A549 (cell line): ENCODE results near the gene SAXO2. TPM values are rescaled to one million over a fixed set of nuclear protein-coding genes. Genes with fewer than 3 reads are reported as not detected.

Experiments used
- ATAC-seq, 2 experiments: fragments of 200-7000 bp in 1 of 2; fragments of >200 bp in 1 of 2; cut with Nextera tagmentation in 1 of 2; cut with Tn5 transposase in 1 of 2; 3 replicates each; pipeline versions ENCODE4 v1.8.0 to v1.9.1; 2018 to 2020; ENCODE audit warnings: mild to moderate bottlenecking in 1 of 2, moderate library complexity in 1 of 2
- CTCF ChIA-PET: fragments of 300-600 bp; sonication (Branson Sonifier 250); formaldehyde crosslinking; extraction: SDS; loops from one replicate; lab custom pipeline; 2021; ENCODE audit warnings: antibody characterized with exemption, inconsistent platforms; lab: Yijun Ruan, JAX
- POLR2A ChIA-PET: fragments of 350-600 bp; formaldehyde crosslinking; extraction: SDS; loops from one replicate; lab custom pipeline; 2021; ENCODE audit warnings: antibody characterized with exemption, inconsistent platforms; lab: Yijun Ruan, JAX
- DNase-seq, 2 experiments: peaks; one replicate each; pipeline versions ENCODE4 v3.0.0 to v3.0.0-alpha.2; 2011 to 2016; ENCODE audit warnings: low read depth in 1 of 2, low spot score in 1 of 2
- FAIRE-seq: peaks from 2 replicates; lab custom pipeline; 2011; peaks lifted over from hg19 to GRCh38; lab: Jason Lieb, UNC
- H3K27ac ChIP-seq, 2 experiments: fragments of >200 bp; sonication (Bioruptor Twin); formaldehyde crosslinking; 3 replicates each; pipeline ENCODE4 v1.5.1; 2016 to 2017
- H3K4me1 ChIP-seq: fragments of >200 bp; sonication (Bioruptor Twin); formaldehyde crosslinking; 3 replicates; pipeline ENCODE4 v1.6.1; 2016
- H3K4me2 ChIP-seq: fragments of >200 bp; sonication (Bioruptor Twin); formaldehyde crosslinking; 3 replicates; pipeline ENCODE4 v1.6.1; 2016
- H3K4me3 ChIP-seq: fragments of >200 bp; sonication (Bioruptor Twin); formaldehyde crosslinking; 3 replicates; pipeline ENCODE4 v1.5.1; 2016
- H3K9me3 ChIP-seq: fragments of >200 bp; sonication (Bioruptor Twin); formaldehyde crosslinking; 3 replicates; pipeline ENCODE4 v1.6.1; 2016
- CBX8 ChIP-seq: fragments of 200-600 bp; sonication (generic); IDR thresholded peaks from 2 replicates; pipeline ENCODE4 v1.6.1; 2016
- CEBPB ChIP-seq, 2 experiments: fragments of >200 bp in 1 of 2; sonication (Bioruptor Twin) in 1 of 2; formaldehyde crosslinking in 1 of 2; IDR thresholded peaks; 2 replicates each; pipeline ENCODE4 v1.6.1; 2012 to 2016
- CHD2 ChIP-seq: fragments of 150-350 bp; IDR thresholded peaks from 2 replicates; pipeline ENCODE4 v1.6.1; 2014; ENCODE audit warnings: low read length; ENCODE audit not compliant: partially characterized antibody
- CHD4 ChIP-seq: fragments of 200-600 bp; sonication (generic); IDR thresholded peaks from 2 replicates; pipeline ENCODE4 v1.6.1; 2016; ENCODE audit warnings: antibody characterized with exemption, mild to moderate bottlenecking, borderline replicate concordance
- E2F6 ChIP-seq: IDR thresholded peaks from 2 replicates; pipeline ENCODE4 v1.6.1; 2012; ENCODE audit warnings: low read depth, borderline replicate concordance
- EHF ChIP-seq: fragments of 250-450 bp; sonication (Bioruptor Pico); IDR thresholded peaks from 2 replicates; pipeline ENCODE4 v1.5.0; 2020; ENCODE audit warnings: mild to moderate bottlenecking
- ESRRA ChIP-seq: fragments of 150-350 bp; IDR thresholded peaks from 2 replicates; pipeline ENCODE4 v1.6.1; 2014; ENCODE audit warnings: mild to moderate bottlenecking, low read length, borderline replicate concordance
- HDAC2 ChIP-seq: fragments of 200-600 bp; sonication (generic); IDR thresholded peaks from 2 replicates; pipeline ENCODE4 v1.6.1; 2016
- HMGXB4 ChIP-seq: fragments of 250-450 bp; sonication (Bioruptor Pico); IDR thresholded peaks from 2 replicates; pipeline ENCODE4 v1.5.0; 2021; ENCODE audit warnings: mild to moderate bottlenecking, moderate library complexity, borderline replicate concordance
- HOXB13 ChIP-seq: fragments of 250-450 bp; sonication (Bioruptor Pico); IDR thresholded peaks from 2 replicates; pipeline ENCODE4 v1.5.0; 2020; ENCODE audit warnings: low read depth, mild to moderate bottlenecking, moderate library complexity
- HOXB5 ChIP-seq: fragments of 250-450 bp; sonication (Bioruptor Pico); IDR thresholded peaks from 2 replicates; pipeline ENCODE4 v1.5.0; 2020; ENCODE audit warnings: mild to moderate bottlenecking, moderate library complexity
- MAZ ChIP-seq: fragments of 150-350 bp; IDR thresholded peaks from 2 replicates; pipeline ENCODE4 v1.6.1; 2014; ENCODE audit warnings: antibody characterized with exemption, low read depth, low read length, borderline replicate concordance
- POLR2A ChIP-seq: IDR thresholded peaks from 2 replicates; pipeline ENCODE4 v1.6.1; 2012; ENCODE audit warnings: mild to moderate bottlenecking, low read length
- SREBF2 ChIP-seq: fragments of 450-650 bp; IDR thresholded peaks from 2 replicates; pipeline ENCODE4 v1.6.1; 2014; ENCODE audit warnings: mild to moderate bottlenecking, moderate library complexity
- ZC3H11A ChIP-seq: fragments of 450-650 bp; IDR thresholded peaks from 2 replicates; pipeline ENCODE4 v1.6.1; 2014; ENCODE audit warnings: antibody characterized with exemption, mild to moderate bottlenecking
- ZFP36 ChIP-seq: fragments of 450-650 bp; IDR thresholded peaks from 2 replicates; pipeline ENCODE4 v1.6.1; 2014; ENCODE audit warnings: borderline replicate concordance; ENCODE audit not compliant: partially characterized antibody
- ZNF302 ChIP-seq: fragments of 250-450 bp; sonication (Bioruptor Pico); IDR thresholded peaks from 2 replicates; pipeline ENCODE4 v1.9.0; 2021; ENCODE audit warnings: inconsistent platforms, mild to moderate bottlenecking, moderate library complexity
- WGBS: methylation state at CpG from one replicate; pipeline ENCODE4 v1.1.6; 2017; ENCODE audit errors: missing lambda C conversion rate; 5-methylcytosine and 5-hydroxymethylcytosine counted together
- polyA plus RNA-seq, 4 experiments: library from polyadenylated mRNA; depleted of rRNA in 3 of 4; stranded (reverse); fragments of >200 nt; fragmentation: RNase III in 1 of 4; extraction: RNeasy Plus Mini Kit Qiagen cat#74134 plus additional on column Dnase treatment in 1 of 4; gene quantifications; 2 replicates in 3 of 4; 3 replicates in 1 of 4; pipeline ENCODE4 v1.2.3, GENCODE V29; 2011 to 2017
- TF ChIP-seq, protein P1 (sequence below): fragments of >200 bp; sonication (Bioruptor Twin); formaldehyde crosslinking; IDR thresholded peaks from 2 replicates; pipeline ENCODE4 v1.6.1; 2016
- TF ChIP-seq, protein P2 (sequence below): fragments of 200-600 bp; sonication (generic); IDR thresholded peaks from 2 replicates; pipeline ENCODE4 v1.6.1; 2016; ENCODE audit warnings: antibody characterized with exemption, mild to moderate bottlenecking, moderate library complexity

SAXO2 gene
- polyA plus RNA-seq, 2 of the 4 experiments (the other 2 are of a cell fraction): 1.1 to 2.5 TPM

- Histone ChIP-seq H3K4me3 (no peak overlapping the region), H3K4me2 (no peak overlapping the region), H3K27ac (no peak overlapping the region)
- DNase-seq (no peak), FAIRE-seq (no peak)
- CTCF ChIA-PET: interaction anchor here (1.2 to 1.4 kb wide), 2 partner anchors 10 to 823 kb away, joined by 4 to 5 read pairs; no protein-coding TSS in a partner anchor
- TF ChIP-seq SREBF2: no peak
- TF ChIP-seq, all 56 proteins: peak for 0
- WGBS: 68% methylated on average over 12 of the region's 12 CpGs
- no peaks in the 10 kb centered on the region for H3K4me1 ChIP-seq
- no peaks in the 10 kb centered on the region for H3K9me3 ChIP-seq
- POLR2A ChIA-PET: no interaction called here
- no peak for ATAC-seq
Measured at GRCh38 chr15:82303956-82304777, 41.5 kb downstream of the SAXO2 start.

DNA sequence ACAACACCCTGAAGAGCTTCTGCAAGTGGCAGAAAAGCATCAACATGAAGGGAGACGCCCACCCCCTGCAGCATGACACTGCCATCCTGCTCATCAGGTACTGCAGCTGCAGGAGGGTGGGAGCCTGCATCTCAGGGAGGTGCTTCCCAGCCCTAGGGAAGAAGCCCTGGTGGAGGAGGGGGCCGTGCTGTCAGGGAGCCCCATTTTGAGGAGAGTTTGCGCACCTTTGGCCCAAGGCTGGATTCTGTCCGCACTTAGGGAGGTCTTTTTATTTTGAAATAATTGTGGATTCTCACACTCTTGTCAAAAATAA is 42.1 kb downstream of the SAXO2 start:
- no peaks in the 10 kb centered on the region for H3K4me1 ChIP-seq
- no peaks in the 10 kb centered on the region for H3K9me3 ChIP-seq
- FAIRE-seq (no peak), ATAC-seq (no peak; a peak in 1 of 6 replicates), DNase-seq (no peak)
- no peak for TF ChIP-seq HOXB5 (CRISPR knock-in tag)
- TF ChIP-seq ZFP36: no peak
- TF ChIP-seq CEBPB (IDR thresholded peaks at IDR 0.05): no peak
- no peak for TF ChIP-seq ZC3H11A
- TF ChIP-seq CHD2: no peak
- no peak for TF ChIP-seq ESRRA
- TF ChIP-seq POLR2A: no peak
- no peak for TF ChIP-seq EHF (CRISPR knock-in tag)
- no peak for TF ChIP-seq MAZ
- TF ChIP-seq, protein P1, sequence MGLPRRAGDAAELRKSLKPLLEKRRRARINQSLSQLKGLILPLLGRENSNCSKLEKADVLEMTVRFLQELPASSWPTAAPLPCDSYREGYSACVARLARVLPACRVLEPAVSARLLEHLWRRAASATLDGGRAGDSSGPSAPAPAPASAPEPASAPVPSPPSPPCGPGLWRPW: no peak
- TF ChIP-seq HMGXB4: no peak
- TF ChIP-seq E2F6: no peak
- TF ChIP-seq SREBF2: no peak
- TF ChIP-seq, protein P2, sequence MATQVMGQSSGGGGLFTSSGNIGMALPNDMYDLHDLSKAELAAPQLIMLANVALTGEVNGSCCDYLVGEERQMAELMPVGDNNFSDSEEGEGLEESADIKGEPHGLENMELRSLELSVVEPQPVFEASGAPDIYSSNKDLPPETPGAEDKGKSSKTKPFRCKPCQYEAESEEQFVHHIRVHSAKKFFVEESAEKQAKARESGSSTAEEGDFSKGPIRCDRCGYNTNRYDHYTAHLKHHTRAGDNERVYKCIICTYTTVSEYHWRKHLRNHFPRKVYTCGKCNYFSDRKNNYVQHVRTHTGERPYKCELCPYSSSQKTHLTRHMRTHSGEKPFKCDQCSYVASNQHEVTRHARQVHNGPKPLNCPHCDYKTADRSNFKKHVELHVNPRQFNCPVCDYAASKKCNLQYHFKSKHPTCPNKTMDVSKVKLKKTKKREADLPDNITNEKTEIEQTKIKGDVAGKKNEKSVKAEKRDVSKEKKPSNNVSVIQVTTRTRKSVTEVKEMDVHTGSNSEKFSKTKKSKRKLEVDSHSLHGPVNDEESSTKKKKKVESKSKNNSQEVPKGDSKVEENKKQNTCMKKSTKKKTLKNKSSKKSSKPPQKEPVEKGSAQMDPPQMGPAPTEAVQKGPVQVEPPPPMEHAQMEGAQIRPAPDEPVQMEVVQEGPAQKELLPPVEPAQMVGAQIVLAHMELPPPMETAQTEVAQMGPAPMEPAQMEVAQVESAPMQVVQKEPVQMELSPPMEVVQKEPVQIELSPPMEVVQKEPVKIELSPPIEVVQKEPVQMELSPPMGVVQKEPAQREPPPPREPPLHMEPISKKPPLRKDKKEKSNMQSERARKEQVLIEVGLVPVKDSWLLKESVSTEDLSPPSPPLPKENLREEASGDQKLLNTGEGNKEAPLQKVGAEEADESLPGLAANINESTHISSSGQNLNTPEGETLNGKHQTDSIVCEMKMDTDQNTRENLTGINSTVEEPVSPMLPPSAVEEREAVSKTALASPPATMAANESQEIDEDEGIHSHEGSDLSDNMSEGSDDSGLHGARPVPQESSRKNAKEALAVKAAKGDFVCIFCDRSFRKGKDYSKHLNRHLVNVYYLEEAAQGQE: no peak
- no peak for TF ChIP-seq CBX8
- no peak for TF ChIP-seq ZNF302 (CRISPR knock-in tag)
- TF ChIP-seq CHD4: no peak
- no peak for TF ChIP-seq HOXB13 (CRISPR knock-in tag)
- TF ChIP-seq HDAC2: no peak
- H3K27ac ChIP-seq: no peak overlapping the region
- H3K4me3 ChIP-seq: no peak overlapping the region
- CTCF ChIA-PET: interaction anchor here (1.4 kb wide), 1 partner anchor 11 kb away, joined by 5 read pairs; no protein-coding TSS in a partner anchor
- POLR2A ChIA-PET: no interaction called here
- 51% methylated on average over 4 of the region's 4 CpGs for WGBS
- no peak overlapping the region for H3K4me2 ChIP-seq
